PC-3 (cell line): ENCODE data around the gene SPG7.

Experiments
- CTCF ChIP-seq: fragments of 300-600 bp; sonication (generic); conservative IDR thresholded peaks from 2 replicates; pipeline ENCODE4 v1.5.1; 2017; ENCODE audit warnings: antibody characterized with exemption, low read depth, mild to moderate bottlenecking, low read length
- EZH2phosphoT487 ChIP-seq: fragments of 300-600 bp; sonication (generic); IDR thresholded peaks from 2 replicates; pipeline ENCODE4 v1.6.1; 2018; ENCODE audit warnings: mild to moderate bottlenecking, antibody characterized with exemption, low read length, borderline replicate concordance

- no peak for TF ChIP-seq CTCF
- TF ChIP-seq EZH2phosphoT487 = no peak
These were observed 85.6 kb downstream of the SPG7 start for GRCh38 chr16:89593841-89594240.
